GM21526 (cell line): ENCODE measurements around the gene SLC35G3.
"Not testable (repeated sequence)": the region's sequence is repeated elsewhere in the genome, so short reads cannot be mapped to it uniquely, and the experiment has no call there.

ENCODE experiments used
- ATAC-seq: cut with Tn5 transposase; IDR thresholded peaks from one replicate; pipeline ENCODE4 v1.9.1; 2021; ENCODE audit warnings: moderate library complexity; ENCODE audit not compliant: unreplicated experiment, low FRiP score

The SLC35G3 gene

DNA sequence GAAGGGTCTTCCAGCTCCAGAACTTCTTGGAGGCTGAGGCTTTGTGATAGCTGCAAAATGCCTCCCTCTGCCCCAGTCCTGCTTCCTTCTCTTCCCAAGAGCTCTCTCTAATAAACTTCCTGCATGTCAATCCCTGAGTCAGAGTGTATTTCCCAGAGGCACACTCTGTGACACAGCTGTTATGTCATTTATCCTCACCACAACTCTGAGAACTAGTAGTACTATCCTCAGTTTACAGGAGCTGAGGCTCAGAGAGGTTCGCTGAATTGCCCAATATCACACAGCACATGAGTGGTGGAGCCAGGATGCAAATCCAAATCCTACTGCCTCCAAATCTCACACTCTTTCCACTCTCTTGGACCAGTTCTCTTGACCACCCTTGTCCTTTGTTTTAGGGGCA is 26.5 kb downstream of the SLC35G3 start:
- no peak for ATAC-seq

DNA sequence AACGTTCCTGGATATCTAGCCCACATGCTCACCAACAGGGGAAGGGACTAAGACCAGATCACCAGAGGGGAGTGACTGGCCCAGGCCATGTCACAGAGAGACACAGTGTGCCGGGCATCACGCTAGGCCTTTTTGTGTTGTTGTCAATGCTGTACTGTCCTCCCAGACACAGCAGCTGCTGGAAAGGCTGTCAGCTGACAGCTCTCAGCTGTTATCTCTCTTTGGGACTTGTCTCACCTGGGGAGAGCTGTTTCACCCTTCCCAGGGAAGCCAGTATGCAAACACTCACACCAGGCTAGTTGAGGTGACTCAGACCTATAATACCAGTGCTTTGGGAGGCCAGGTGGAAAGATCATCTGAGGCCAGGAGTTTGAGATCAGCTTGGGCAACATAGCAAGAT is 27.1 kb downstream of the SLC35G3 start:
- ATAC-seq = no peak

DNA sequence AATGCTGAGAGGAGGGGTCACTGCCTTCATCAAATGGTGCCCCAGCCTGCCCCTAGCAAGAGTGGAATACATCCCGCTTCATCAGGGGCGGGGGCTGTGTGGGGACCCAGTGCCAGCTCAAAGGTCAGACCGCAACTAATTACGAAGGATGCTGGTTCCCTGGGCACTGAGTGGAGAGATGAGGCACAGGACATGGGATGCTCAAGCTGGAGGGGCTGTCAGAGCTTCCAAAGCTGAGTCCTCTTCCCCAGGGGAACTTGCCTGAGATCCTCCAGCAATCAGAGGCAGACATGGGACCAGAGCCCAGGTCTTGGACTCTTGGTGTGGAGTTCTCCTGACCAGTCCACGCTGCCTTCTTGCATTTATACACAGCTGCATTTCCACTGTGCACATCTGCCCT is 27.7 kb downstream of the SLC35G3 start:
- ATAC-seq = no peak

DNA sequence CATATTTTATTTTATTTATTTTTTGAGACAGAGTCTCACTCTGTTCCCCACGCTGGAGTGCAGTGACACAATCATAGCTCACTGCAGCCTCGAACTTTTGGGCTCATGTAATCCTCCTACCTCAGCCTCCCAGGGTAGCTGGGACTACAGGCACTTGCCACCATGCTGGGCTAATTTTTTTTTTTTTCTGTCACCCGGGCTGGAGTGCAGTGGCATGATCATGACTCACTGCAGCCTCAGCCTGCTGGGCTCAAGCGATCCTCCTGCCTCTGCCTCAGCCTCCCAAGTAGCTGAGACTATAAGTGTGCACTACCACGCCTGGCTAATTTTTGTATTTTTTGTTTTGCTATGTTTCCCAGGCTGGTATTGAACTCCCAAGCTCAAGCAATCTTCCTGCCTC is 29.5 kb downstream of the SLC35G3 start:
- ATAC-seq = no peak

DNA sequence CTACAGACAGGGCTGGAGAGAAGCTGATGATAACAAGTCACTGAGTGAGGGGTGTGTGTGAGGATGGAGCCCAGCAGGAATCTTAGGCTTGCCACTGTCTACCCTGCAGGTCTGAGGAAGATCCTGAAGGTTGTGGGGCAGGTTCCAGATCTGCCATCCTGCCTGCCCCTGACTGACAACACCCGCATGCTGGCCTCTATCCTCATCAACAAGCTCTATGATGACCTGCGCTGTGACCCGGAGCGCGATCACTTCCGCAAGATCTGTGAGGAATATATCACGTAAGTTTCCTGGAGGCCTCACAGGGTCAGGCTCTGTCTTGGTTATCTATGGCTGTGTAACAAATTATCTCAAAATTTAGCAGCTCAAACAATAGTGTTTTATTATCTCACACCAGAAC is 30.3 kb downstream of the SLC35G3 start:
- ATAC-seq = no peak

DNA sequence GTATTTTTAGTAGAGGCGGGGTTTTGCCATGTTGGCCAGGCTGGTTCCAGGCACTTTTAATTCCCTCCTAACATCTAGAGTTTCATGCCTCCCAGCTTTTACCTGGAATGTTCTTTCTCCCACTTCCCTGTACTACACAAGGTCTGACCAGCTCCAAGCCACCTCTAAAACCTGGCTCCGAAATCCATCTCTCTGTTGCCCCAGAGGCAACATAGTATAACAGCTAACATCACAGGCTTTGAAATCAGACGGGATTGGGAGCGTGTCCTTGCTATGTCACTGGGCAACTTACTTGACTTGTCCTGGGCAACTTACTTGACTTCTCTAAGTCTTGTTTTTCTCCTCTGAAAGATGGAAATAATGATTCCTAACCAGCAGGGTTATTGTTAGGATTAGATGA is 31.4 kb downstream of the SLC35G3 start:
- no peak for ATAC-seq

DNA sequence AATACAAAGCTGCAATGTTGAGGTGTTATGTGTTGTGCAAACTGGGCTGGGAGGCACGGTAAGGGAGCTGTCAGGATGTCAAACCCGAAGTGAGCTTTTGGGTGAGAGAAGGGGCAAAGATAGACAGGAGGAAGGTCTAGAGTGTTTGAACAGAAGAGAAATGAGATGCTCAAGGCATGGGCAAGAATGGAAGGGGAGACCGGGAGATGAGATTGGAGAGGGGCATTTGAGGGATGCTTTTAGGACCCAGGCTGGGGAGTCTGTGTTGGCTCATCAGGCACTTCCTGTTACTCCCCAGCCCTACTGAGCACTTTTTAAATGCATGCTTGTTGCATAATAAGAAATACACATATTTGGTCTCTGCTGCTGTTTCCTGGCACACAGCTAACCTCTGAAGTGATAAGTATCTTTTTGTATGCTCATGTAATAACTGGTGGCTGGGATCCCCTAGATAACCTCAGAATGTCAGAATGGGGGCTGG is 32.9 kb downstream of the SLC35G3 start:
- ATAC-seq = no peak

DNA sequence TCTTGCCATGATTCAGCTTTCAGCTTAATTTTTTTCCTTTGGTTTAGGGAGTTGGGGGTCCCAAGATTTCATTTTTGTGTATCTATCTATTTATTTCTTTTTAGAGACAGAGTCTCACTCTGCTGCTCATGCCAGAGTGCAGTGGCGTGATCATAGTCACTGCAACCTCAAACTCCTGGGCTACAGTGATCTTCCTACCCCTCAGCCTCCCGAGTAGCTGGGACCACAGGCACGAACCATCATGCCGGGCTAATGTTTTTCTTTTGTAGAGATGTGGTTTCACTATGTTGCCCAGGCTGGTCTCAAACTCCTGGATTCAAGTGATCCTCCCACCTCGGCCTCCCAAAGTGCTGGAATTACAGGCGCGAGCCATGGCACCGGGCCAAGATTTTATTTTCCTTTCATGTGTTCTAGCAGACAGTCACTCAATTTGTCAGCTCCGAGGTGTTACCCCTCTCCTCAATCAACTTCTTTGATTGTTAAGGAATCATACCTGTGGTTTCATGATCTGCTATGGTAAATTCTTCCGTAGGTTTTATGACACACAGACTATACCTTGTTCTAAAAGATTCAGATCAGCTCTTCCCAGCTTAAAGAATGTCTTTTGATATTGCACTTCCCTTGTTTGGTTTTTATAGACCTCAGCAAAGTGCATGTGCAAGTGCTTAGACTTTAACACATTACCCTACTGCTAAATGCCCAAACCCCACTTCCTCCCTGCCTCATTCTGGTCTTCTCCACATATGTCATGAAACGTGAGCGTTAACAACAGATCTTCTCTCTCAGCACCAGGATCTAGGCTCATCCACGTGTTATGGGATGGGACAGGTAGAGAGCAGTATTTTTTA is 33.6 kb downstream of the SLC35G3 start:
- no peak for ATAC-seq

DNA sequence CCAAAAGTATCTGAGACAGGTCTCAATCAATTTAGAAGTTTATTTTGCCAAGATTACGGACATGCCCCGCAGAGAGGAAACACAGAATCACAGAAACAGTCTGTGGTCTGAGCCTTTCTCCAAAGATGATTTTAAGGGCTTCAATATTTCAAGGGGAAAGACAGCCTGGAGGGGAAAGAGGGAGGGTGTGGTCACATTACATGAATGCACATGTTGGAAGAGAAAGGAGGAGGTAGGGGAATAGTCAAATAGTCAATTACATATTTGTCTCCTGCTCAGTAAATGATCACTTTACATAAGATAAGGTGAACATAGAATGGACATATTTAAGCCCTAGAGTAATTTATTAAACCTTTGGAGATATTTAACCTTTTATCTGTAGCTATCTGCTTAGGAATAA is 34.3 kb downstream of the SLC35G3 start:
- no peak for ATAC-seq

DNA sequence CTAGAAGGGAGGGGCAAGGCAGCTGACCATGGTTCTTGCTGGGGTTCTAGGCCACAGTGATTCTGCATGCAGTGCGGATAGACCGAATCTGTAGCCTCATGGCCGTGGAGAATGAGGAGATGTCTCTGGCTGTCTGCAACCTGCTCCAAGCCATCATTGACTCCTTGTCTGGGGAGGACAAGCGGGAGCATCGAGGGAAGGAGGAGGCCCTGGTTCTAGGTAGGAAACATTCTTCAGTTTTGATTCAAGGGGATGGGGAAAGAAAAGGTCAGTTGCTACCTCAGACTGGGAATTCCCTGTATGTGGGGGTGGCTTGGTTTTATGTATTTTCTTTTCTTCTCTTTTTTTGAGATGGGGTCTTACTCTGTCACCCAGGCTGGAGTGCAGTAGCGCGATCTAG is 38.9 kb downstream of the SLC35G3 start:
- ATAC-seq = no peak

DNA sequence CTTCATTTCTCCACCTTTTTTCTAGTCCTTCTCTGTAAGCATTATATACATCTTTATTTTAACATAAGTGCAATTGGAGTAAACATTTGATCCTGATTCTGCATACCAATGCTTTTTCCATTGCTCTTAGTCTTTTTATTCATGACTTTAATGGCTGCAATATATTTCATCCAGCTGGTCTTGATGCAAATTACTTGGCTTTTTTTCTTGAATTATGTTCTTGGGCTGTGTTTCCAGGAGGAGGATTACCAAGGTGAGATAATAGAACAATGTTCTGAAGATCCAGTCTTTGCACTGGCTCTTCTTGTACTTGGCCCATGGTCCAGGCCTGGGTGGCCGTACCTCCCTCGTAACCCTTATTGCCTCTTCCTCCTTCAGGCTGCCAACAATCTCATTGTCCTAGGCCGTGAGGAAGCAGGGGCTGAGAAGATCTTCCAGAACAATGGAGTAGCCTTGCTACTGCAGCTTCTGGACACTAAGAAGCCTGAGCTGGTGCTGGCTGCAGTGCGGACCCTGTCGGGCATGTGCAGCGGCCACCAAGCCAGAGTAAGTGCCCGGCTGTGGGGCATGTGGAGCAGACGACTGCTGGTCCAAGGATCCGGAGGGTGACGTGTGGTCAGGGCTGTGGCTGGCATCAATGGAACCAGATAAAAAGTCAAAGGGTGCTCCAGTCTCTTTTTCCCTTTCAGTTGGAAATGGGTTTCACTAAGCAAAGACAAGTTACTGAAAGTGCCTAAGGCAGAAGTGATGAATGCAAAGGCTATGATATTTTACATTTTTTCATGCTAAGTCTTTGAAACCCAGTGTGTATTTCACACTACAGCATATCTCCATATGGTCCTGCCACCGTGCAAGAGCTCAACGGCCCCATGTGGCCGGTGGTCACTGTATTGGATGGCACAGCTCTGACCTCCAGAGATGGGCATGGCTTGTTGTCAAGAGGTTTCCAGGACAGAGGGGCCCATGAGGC is 39.7 kb downstream of the SLC35G3 start:
- ATAC-seq = no peak

DNA sequence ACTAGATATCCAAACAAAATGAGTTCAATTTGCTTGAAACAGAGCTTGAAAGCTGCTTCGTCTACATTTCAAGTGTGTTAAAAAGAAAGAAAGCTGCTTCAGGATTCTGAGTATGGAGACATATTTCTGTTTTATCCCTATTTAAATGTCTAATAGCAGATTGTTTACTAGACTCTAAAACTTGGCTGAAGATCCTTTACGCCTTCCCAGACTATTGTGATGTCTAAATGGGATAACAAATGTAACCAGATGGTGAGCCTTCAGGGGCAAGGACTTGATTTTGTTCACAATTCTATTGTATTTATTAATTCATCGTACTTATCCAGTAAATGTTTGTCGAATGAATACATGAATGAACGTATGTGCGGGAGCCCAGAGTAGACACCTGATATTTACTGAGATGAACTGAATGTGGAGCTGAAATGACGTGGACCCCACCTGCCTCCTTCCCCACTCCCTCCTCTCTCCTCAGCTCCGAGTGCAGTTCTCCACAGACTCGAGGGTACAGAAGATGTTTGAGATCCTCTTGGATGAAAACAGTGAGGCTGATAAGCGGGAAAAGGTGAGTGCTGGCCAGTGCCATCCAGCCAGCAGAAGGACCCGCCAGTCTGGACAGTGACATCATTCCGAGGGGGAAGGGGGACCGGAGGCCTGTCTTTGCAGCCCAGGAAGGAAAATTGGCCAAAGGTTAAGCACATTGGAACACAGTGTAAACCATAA is 41.6 kb downstream of the SLC35G3 start:
- no peak for ATAC-seq

DNA sequence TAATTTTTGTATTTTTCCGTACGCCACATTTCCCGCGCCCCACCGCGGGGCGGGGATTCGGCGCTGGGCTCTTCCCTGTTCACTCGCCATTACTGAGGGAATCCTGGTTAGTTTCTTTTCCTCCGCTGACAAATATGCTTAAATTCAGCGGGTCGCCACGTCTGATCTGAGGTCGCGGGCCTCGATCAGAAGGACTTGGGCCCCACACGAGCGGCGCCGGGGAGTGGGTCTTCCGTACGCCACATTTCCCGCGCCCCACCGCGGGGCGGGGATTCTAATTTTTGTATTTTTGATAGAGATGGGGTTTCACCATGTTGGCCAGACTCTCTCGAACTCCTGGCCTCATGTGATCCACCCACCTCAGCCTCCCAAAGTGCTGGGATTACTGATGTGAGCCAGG is 43.1 kb downstream of the SLC35G3 start:
- not testable (repeated sequence) for ATAC-seq

DNA sequence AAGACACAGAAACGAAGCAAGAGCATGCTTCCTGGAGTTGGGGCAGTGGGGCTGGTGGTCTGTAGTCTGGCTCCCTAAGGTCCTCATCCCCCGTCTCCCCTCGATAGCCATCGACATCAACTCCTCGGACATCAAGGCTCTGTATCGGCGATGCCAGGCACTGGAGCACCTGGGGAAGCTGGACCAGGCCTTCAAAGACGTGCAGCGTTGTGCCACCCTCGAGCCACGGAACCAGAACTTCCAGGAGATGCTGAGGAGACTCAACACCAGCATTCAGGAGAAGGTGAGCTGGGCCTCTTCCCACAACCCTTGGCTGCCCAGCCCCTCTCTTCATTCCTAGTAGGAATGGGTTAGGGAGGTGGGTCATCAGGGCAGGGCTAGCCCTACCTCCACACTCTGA is 44.3 kb downstream of the SLC35G3 start:
- ATAC-seq = no peak

DNA sequence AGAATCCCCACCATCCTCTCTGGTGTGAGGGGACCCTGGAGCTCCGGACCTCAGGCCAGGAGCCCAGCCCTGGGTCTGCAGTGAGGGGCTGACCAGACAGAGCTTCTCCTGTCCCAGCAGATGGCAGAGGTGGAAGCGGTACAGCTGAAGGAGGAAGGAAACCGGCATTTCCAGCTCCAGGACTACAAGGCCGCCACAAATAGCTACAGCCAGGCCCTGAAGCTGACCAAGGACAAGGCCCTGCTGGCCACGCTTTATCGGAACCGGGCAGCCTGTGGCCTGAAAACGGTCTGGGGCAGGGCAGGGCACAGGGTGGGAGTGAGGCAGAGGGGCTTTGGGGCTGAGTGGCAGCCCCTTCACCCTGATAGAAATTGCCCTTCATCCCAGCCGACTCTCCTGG is 46.0 kb downstream of the SLC35G3 start:
- no peak for ATAC-seq

DNA sequence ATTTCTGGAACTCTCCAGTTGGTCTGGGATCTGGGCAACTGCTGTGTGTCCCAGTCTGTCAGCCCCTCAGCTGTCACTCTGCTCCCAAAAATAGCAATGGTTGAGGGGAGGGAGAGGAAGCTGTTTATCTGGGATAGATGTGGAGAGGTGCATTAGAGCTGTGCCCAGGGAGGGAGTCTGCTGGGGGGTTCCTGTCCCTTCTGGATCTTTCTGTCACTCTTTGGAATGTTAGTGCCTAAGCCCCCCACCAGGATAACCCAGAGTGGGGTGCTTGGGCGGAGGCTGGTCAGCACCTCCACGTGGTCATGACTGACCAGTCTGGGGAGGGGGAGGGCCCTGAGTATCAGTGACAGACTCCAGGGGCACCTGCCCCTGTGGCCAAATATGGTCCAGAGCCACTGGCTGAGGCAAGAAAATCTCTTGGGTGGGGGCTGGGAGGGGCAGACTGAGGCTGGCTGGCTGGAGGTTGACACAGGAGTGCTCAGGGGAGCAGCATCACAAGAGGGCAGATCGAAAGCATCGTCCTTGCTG is 46.8 kb downstream of the SLC35G3 start, which contains the start of gene UNC45B:
TSS of gene UNC45B (plus strand) at position 443 of the 531 bp plus-strand sequence. CDS start 447 bp downstream, outside the sequence.
- ATAC-seq = no peak

DNA sequence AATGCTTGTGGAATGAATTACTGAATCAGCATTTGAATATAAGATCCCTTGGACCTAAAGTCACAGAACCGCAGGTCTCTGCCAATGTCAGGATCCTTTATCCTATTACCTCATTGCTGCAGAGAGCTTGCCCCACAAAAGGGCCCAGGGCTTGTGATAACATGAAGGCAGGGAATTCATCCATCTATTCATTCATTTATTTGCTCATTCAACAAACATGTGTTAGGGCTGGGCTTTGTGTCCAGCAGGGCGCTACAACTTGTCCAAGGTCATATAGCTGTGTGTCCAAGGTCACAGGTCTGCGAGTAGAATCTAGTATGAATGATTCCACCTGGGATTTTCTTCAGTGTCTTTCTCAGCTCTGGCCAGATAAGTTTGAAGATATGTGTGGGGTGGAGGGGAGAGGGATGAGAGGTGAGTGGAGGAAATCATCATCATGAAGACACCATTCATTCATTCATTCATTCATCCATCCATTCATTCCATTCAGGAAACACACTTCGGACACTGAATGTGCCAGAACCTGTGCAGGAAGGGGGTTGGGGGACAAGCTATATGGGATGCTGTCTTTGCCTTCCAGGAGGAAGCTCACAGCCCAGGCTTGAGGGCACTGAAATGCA is 47.9 kb downstream of the SLC35G3 start:
- no peak for ATAC-seq

DNA sequence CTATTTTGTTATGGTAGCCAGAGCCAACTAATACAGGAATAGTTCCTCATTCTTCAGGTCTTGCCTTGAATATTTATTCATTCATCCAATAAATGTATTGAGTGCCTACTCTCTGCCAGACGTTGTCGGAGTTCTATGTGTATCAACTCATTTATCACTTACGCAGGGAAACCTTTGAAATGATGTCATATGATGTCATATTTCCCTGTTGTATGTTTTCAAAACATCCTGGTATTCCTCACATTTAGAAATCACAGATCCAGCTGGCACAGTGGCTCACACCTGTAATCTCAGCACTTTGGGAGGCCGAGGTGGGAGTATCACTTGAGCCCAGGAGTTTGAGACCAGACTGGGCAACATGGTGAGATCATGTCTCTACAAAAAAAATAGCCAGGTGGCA is 49.4 kb downstream of the SLC35G3 start:
- ATAC-seq = no peak
